GM19395 (cell line): ENCODE results near the gene DCLK1.

Experiments used
- ATAC-seq: cut with Tn5 transposase; IDR thresholded peaks from one replicate; pipeline ENCODE4 v1.9.1; 2021; ENCODE audit warnings: mild to moderate bottlenecking, moderate library complexity; ENCODE audit not compliant: unreplicated experiment

DCLK1 gene

DNA sequence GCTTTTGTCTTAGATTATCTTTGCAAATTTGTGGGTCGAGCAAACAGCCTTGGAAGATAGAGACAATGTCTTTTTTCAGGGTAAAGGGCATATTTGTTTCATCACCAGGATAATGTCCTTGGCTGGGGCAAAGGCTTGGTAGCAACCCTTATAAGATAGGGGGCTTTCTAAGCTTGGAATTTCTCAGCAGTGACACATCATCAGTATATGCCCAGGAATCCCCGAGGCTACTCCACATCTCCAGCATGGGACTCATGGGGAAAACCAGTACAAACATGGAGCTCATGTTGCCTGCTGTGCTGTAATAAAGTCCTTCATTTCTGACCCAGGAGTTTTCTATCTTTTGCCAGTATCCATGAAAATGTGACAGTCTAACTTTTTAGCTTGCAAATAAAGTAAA, 77.1 kb downstream of the DCLK1 start:
- no peak for ATAC-seq

DNA sequence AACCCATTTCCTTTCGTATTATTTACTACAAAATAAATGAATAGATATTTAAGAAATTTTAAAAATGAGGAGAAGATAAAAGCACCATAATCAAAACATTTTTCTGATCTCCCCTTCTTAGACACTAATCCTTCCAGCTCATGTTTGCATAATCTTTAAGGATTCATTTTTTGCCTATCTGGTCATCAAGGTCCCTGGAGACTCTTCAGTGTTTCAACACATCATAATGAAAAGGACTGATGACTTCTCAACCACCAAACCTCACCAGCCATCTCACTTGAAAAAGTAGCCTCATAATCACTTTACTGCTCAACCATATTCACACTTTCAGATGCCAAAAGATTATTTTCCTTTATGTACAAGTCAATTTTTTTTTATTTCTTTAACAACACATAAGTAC, 80.1 kb downstream of the DCLK1 start:
- ATAC-seq = no peak

DNA sequence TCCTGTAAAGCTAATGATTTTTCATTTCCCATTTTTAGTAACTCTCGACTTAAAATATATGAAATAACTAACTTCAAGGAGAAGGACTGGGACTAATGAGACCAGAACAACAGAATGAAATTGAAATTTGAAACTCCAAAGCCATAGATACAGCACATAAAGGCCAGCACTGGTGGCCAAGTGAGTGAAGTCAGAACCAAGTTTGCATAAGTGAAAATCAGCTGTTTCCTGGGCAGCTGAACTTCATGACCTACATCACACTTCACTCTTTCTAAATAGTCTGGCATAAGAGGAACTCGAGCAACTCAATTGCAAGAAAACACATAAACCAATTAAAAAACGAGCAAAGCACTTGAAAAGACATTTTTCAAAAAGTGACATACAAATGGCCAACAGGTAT, 84.5 kb downstream of the DCLK1 start:
- ATAC-seq = peak; percentile 90

DNA sequence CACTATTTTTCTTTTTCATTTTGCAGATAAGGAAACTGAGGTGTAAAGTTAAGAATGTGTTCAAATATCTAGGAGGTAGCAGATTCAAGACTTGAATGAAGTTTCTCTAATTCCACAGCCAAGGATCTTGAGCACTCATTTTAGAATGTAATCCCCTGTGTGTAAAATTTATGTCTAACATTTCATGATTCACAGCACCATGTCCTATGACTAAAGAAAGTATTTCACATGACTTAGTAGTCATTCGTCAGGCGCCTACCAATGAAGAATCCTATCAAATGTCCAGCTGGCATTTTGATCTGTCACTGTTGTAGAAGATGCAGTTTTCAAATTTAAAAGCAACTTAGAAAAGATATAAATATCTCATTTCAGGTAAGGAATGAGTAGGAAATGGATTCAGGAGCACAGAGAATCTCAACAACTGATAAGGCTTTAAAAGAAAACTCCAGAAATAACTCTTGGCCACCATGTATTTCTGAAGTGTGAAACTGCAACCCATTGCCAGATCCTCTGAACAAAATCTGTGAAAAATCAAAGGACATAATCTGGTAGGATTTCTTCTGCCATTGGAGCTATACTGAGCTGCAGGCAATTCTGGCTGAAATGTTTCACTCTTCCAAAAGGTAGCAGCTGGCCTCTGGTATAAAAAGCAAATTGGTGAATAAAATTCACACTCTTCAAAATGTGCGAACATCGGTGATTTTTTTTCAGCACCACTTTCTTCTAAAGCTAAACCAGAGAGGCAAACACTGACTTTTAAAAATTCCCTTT, 92.2 kb downstream of the DCLK1 start:
- ATAC-seq = no peak

DNA sequence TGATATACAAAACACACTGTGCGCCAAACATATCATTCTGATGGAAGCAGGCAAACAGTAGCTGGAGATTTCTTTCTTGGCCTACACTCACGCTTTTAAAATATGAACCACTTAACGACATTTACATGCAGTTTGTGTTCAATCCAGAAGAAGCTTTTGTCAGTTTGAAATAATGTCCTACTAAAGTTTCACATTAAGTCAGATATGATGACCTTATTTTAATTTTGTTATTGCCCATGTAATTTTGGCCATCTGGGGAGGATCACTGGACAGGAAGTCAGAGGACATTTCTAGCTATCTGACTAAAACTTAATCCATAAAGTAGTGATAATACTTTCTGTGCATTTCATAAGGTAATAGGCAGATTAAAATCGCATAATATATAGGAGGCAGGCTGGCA, 98.1 kb downstream of the DCLK1 start:
- ATAC-seq = no peak

DNA sequence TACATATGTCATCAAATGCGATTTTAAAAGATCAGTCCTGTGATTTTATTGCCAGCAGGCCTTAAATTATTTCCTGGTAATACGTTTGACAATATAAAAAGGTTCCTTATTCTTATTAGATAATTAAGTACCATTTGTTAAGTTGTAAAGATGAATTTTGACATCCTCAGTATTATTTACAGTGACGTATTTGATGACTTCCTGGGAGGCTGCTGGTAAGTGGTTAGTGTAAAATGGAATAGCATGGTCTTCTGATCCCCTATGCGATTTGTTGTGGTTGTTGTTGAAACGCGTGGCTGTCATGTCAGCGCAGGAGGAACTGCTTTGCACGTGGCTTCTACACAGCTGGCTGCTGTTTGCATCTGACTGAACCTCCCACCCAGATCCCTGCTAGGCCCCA, 99.7 kb downstream of the DCLK1 start:
- ATAC-seq = no peak

DNA sequence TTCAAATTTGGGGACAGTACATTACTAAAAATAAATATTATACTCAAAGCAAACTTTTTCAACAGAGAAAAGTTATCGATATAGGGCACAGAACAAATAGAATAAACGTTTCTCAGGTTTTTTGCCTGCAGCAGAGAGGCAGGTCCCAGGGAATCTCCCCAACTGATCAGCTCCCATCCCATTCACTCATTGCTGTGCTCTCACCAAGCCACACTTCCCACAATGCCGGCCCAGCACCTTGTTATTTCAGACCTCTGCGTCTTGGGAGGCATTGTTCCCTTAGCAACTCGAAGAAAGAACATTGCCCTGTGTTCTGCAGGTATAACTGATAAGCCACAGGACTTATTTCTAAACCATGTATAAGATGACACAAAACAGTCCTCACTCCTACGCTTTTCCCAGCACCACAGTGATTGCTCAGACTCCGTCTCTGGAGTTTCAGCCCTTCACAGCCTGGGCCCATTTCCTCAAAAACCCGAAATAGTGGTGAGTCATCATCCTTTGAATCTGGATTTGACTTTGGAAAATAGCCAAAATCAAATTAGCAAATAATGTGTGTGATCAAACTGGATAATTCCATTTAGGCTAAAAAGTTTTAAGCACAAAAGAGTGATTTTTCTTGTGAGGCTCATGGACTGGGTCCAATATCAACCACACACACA, 100.4 kb downstream of the DCLK1 start:
- ATAC-seq = no peak

DNA sequence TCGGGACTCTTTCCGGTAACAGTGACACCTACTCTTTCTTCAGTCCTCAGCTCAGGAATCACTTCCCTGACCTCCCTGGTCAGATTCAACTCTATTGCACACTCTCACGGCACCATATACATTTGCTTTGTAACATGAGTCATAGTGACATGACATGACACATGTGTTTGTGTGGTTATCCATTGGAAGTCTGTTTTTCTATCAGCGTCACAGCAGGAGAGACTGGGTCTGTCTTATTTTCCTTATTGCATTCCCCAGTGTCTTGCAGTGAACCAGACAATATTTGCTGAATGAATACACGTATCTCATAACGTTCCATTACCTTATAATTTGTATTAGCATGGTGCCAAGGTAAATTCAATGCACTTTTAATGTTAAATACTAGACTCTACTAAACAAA, 102.0 kb downstream of the DCLK1 start:
- ATAC-seq = no peak

DNA sequence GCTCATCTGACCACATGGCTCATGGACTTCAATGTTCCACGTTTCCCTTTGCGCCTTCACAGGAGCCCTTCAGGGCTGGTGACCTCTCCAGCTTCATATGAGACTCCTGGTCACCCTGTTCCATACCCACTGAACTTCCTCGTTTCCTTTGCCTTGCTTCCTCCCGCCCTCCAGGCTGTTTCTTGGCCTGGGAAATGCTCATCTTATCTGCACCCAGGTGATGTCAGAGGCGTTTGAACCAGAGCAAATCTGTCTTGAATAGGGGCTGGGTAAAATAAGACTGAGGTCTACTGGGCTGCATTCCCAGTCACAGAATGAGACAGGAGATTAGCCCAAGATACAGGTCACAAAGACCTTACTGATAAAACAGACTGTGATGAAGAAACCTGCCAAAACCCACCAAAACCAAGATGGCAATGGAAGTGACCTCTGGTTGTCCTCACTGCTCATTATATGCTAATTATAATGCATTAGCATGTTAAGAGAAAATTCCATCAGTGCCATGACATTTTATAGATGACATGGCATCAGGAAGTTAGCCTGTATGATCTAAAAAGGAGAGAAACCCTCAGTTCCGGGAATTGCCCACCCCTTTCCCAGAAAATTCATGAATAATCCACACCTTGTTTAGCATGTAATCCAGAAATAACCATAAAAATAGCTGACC, 102.7 kb downstream of the DCLK1 start:
- no peak for ATAC-seq

DNA sequence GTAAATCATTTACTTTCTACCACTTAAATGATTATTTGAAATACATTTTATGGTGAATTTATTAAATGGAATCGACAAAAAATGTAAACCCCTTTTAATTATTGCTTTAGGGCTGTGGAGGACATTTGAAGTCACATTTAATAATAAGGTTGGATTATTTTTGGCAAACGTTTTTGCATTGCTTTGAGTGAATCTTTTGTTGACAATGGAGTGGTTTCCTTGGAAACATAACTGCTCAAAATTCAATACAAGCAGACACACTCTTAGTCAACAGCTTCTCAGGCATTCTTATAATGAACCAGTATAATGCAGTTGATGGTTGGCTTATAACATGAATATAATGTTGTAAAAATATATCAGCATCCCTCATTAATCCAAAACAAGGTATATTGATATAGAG, 104.7 kb downstream of the DCLK1 start:
- ATAC-seq = no peak

DNA sequence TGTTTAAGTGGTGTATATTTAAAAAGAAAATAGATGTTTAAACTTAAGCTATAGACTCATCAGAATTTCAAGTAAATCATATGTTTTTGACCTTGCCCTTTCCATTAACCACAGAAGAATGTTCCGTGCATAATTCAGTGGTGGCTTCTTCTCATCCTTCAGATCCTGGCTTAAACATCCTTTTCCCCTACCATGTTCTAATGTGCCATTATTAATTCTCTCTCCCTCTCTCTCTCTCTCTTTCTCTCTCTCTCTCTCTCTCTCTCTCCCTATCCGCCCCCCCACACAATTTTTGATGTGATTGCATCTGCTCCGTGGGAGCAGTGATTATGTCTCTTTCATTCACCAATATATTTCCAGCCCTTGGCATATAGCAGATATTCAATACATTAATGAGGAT, 116.4 kb downstream of the DCLK1 start:
- ATAC-seq = no peak

DNA sequence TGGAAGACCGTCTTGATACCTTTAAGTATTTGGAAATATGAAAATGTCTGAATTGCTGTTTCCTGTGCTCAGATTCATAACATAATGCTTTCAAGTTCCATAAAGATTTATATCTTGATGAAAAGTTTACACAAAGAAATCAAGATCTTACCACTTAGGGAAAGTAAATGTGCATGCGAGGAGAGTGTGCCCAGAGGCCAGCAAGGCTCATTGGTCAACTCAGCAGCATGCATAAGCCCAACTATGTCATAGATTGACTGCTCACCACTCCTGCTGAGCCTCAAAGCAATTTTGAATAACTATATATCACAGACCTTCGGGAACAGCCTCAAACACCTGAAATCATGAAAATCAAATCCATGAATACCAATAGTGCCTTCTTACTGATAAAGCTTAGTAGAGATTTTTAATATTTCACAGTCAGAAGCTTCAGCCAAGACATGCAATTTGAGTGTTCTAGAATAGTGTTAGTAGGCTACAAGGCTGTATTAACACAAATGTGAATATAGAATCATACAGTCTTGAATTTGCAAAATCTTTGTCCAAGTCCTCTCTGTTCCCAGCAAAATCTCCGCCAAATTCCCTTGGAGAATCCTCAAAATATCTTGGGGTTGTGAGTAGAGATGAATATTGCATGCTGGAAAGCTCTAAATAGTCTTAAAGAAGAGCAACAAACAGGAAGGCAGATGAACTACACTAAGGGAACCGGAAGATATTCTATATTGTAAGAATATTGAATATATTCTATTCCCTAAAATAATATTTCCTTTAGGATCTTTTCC, 124.1 kb downstream of the DCLK1 start:
- ATAC-seq = no peak

DNA sequence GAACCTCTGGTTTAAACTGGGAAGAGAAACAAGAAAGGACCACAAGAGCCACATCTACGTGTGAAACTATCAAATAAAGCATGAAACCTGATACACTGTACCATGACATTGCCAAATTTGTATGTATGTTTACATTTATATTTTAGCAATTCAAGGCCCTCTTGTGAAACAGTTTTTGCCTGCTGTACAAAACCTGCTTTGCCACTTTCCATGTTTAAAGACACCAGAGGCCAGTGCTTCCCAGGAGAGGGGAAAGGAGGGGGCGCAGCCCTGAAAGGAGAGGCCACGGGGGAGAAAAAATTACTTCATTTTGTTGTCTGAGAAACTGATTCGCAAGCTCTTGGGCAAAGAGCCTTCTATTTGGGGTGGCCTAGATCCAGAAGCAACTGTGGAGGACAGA, 124.8 kb downstream of the DCLK1 start:
- no peak for ATAC-seq

DNA sequence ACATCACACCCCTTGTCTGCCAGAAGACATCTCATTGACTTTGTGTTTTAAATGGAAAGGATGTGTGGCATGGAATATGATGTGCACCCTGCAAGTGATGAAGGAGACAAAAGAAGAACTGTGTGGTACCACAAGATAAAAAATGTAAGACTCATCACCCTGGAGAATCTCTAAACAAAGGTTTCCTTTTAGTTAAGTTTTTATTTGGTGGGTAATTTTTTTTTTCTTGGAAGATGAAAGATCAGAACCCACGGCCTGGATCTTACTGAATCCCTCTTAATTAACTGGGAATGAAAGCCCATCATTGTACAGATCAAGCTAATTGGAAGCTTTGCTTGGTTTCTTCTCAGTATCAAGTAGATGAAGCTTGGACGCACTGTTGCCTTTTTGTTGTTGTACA, 129.6 kb downstream of the DCLK1 start:
- no peak for ATAC-seq

DNA sequence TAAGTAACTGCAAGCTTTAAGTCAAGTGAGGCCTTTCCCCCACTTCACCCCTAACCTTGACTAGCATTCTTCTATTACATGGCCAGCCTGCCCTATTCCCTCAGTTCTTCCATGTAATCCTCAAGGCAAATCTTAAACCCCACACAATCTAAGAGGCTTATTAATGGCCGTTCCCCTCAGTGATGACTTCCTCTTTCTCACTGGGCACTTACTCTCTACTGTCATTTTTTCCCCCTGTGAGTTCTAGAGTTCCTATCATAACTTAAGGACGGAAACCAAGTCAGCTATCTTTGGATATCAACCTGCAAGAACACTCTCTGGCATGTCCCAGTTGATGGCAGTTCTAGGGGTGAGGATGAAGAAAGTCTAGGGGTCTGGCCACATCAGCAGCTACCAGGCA, 131.2 kb downstream of the DCLK1 start:
- ATAC-seq = no peak

DNA sequence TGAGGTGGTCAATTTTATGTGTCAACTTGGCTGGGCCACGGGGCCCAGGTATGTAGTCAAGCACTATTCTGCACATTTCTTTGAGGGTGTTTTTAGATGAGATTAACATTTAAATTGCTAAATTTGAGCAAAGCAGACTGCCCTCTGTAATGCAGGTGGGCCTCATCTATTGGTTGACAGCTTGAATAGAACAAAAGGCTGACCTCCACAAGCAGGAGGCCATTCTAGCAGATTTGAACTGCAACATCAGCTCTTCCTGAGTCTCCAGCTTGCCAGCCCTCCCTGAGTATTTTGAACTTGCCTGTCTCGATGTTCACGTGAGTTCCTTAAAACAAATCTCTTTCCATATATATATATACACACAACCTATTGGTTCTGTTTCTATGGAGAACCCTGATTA, 134.8 kb downstream of the DCLK1 start:
- no peak for ATAC-seq

DNA sequence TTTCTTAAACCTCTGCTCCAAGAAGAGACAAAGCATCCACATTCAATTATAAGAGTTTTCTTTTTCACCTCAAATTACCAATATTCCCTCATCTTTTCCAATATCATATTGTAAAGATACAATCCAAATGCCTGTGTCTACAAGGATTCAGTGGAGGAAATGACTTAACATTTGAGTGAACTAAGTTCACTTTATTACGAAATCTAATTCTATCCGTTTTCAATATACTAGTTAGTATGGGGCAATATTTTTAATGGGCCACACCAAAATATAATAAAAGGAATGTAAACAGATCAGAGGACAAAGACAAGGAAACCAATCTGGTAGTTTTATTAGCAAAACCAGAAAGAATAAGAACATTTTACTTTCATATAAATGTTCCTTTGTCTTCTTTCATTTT, 136.0 kb downstream of the DCLK1 start:
- no peak for ATAC-seq

DNA sequence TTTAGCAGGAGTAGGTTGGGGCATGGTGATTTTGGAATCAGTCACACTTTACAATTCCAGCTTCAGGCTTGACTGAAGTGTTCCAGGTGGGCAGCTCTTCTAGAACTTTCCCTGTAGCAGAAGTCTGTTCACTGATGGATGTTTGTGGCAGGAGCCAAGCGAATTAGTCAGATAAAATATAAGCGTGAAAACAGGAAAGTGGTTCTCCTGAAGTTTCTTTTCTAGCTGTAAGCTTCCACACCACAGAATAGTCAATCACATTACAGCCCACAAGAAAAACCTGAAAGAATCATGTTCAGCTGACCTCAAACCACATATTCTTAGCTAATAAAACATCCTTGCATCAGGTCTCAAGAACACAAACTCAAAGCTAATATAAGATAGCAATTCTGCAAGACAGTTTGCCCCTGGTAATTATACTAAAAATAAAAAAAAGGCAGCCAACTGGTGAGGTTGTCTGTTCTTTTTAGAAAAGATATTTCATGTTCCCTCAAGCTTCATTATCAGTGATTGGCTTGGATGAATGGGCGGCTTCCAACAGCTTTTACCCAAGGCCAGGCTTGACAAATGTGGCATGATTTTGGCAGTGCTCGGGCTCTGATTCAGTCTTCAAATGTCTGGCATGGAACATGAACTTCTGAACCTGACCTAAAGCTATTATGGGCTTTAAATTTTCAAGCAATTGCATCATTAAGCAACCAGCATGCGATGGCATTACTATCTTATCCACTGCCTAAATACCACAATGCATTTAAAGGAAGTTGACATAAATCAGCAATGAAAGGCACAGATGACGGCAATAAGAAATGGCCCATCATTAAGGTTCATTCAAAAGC, 136.8 kb downstream of the DCLK1 start:
- ATAC-seq = no peak

DNA sequence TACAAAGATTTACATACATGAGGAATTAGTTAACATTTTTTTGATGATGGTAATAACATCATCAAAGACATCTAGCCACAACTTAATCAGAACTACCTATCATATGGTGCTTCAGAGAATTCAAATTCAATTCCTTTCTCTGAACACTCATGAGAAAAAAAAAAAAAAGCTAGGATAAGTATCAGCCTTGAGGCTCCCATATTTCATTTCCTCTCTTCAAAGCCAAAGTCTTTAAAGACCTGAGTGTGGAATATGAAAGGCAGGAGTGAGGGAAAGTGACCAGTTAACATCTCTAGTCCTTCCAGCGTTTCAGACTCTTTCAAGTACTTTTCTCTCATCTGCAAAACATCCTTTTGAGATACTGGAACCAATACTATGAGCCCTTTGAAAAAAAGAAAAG, 137.5 kb downstream of the DCLK1 start:
- no peak for ATAC-seq

DNA sequence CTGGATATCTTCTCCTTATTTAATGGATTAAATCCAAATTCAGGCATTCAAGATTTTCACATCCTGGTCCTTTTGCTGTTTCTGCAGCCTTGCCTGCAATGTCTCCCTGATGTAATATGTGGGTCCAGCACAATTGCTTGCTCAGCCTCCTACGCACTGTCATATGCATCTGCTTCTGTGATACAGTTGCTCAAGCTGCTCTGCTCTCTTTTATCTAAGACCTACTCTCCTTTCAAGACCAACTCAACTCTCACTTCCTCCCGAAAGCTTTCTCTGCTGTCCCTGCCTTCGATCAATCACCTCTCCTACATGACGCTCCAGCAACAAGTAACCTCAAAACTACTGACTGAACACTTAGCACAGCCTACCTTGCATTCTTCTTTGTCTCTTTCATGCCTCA, 138.2 kb downstream of the DCLK1 start:
- no peak for ATAC-seq

DNA sequence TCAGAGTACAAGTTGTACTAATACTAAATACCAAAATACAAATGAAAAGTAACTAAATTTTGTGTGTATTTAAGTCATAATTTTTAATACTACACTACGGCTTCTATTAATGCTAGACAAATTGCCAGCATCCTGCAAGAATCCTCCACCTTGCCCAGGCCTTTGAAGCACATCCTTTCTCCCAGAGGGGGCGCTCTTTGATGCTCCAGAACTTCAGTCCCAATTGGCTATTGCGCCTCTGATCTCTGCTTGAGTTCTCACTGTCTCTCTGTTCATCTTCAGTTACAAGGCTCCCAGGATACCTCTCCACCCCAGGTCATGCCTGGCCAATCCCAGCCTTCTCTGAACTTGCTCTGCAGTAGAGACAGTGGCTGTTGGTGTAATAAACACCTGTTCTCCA, 141.0 kb downstream of the DCLK1 start:
- ATAC-seq = no peak
